ENCODE measurements around the gene MT1G.

DNA sequence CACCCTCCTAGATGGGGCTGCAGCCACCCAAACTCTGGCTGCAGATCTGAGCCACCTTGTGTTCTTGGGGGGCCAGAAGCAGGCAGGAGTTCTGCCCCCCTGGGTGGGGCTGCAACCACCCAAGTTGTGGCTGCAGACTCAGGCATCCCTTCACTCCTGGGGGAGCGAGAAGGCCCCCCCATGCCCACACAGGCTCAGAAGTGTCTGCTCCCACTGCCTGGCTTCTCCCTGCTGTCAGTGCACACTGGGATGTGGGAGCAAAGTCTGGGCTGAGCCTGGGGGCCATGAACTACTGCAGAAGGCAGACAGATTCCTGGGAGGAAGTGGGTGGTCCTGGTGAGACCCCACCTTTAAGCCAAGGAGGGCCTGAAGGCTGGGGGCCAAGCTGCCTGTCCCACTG, 27.4 kb upstream of the MT1G start:
- TF ChIP-seq, protein P1, sequence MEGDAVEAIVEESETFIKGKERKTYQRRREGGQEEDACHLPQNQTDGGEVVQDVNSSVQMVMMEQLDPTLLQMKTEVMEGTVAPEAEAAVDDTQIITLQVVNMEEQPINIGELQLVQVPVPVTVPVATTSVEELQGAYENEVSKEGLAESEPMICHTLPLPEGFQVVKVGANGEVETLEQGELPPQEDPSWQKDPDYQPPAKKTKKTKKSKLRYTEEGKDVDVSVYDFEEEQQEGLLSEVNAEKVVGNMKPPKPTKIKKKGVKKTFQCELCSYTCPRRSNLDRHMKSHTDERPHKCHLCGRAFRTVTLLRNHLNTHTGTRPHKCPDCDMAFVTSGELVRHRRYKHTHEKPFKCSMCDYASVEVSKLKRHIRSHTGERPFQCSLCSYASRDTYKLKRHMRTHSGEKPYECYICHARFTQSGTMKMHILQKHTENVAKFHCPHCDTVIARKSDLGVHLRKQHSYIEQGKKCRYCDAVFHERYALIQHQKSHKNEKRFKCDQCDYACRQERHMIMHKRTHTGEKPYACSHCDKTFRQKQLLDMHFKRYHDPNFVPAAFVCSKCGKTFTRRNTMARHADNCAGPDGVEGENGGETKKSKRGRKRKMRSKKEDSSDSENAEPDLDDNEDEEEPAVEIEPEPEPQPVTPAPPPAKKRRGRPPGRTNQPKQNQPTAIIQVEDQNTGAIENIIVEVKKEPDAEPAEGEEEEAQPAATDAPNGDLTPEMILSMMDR (conservative IDR thresholded peaks at IDR 0.05; ENCODE audit: low read length) = no peak
- no peak for TF ChIP-seq EZH2phosphoT487 (IDR thresholded peaks at IDR 0.05; ENCODE audit: borderline replicate concordance, low read depth, low read length)
